KMS-11 (cell line): Measurements from ENCODE around the gene TTC27.
"Not testable (repeated sequence)": the region's sequence is repeated elsewhere in the genome, so short reads cannot be mapped to it uniquely, and the experiment has no call there.

ENCODE experiments used
- H2AFZ ChIP-seq: fragments of 200-600 bp; sonication (generic); 2 replicates; pipeline ENCODE4 v1.6.1; 2016; ENCODE audit warnings: antibody characterized with exemption, mixed run types, low read depth
- H3K27ac ChIP-seq: fragments of 200-600 bp; sonication (generic); 2 replicates; pipeline ENCODE4 v1.6.1; 2016; ENCODE audit warnings: mild to moderate bottlenecking, mixed run types
- H3K27me3 ChIP-seq: fragments of 200-600 bp; sonication (generic); 2 replicates; pipeline ENCODE4 v1.6.1; 2017; ENCODE audit warnings: mild to moderate bottlenecking, low read depth, mixed run types, moderate library complexity; ENCODE audit not compliant: insufficient read depth
- H3K36me3 ChIP-seq: fragments of 200-600 bp; sonication (generic); 2 replicates; pipeline ENCODE4 v1.6.1; 2017; ENCODE audit warnings: mild to moderate bottlenecking, mixed run types; ENCODE audit not compliant: insufficient read depth
- H3K4me1 ChIP-seq: fragments of 200-600 bp; sonication (generic); 2 replicates; pipeline ENCODE4 v1.6.1; 2016; ENCODE audit warnings: mild to moderate bottlenecking, low read depth, mixed run types; ENCODE audit not compliant: poor library complexity, severe bottlenecking
- H3K4me2 ChIP-seq: fragments of 200-600 bp; sonication (generic); 2 replicates; pipeline ENCODE4 v1.7.0; 2016; ENCODE audit warnings: mild to moderate bottlenecking, mixed run types
- H3K4me3 ChIP-seq: fragments of 200-600 bp; sonication (generic); IDR thresholded peaks from 2 replicates; pipeline ENCODE4 v1.6.1; 2017; ENCODE audit warnings: low read depth, low read length, mixed read lengths; ENCODE audit not compliant: insufficient read depth
- H3K79me2 ChIP-seq: fragments of 200-600 bp; sonication (generic); 2 replicates; pipeline ENCODE4 v1.6.1; 2016; ENCODE audit warnings: low read depth, mixed run types; ENCODE audit not compliant: insufficient read depth
- H3K9ac ChIP-seq: fragments of 200-600 bp; sonication (generic); 2 replicates; pipeline ENCODE4 v1.6.1; 2016; ENCODE audit warnings: mild to moderate bottlenecking, mixed run types
- H4K20me1 ChIP-seq: fragments of 200-600 bp; sonication (generic); 2 replicates; pipeline ENCODE4 v1.6.1; 2016; ENCODE audit warnings: mild to moderate bottlenecking, mixed run types; ENCODE audit not compliant: insufficient read depth
- TF ChIP-seq, protein P1 (sequence below): fragments of 200-600 bp; sonication (generic); conservative IDR thresholded peaks from 2 replicates; pipeline ENCODE4 v1.6.1; 2017; ENCODE audit warnings: low read depth, mild to moderate bottlenecking, antibody characterized with exemption, low read length, moderate library complexity, mixed read lengths

Gene TTC27

DNA sequence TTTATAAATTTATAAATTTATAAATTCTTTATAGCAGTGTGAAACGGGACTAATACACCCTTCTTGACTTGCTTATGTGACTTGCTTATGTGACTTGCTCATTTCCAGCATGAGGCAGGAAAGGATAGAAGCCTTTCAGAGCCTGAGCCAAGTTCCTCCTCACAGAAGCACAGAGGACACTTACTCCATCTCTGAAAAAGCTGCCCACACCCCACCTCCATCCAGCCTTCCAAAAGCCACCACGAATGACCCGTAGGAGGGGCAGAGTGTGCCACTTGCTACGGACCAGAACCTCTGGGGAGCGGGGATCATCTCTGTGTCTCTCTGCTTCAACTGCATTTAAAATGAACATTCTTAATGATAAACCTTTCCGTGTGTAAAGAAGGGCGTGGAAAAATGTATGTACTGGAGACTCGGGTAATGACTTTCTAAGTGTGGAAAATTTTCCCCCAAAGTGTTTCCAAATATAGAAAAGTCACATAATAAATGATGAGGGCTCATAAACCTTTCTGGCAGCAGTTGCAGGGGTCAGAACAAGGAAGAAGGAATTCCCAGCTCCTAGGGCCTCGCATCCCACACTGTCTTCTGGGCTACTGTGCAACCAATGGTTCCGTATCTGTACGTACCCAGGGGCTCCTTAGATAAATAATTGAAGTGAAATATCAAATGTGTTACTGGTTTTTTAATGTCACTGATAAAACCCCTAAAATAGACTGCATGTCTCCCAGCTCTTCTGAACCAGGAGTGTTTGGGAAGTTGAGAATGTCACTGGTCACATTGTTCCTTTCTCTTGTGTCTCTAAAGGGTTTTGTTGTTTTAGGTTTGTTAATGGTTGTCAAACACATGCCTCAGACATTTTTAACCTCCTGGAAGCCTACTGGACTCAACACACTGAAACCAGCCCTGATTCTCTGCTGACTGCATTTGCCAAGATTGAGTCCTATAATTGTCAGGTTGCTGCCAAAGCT is 214.4 kb downstream of the TTC27 start:
- TF ChIP-seq, protein P1, sequence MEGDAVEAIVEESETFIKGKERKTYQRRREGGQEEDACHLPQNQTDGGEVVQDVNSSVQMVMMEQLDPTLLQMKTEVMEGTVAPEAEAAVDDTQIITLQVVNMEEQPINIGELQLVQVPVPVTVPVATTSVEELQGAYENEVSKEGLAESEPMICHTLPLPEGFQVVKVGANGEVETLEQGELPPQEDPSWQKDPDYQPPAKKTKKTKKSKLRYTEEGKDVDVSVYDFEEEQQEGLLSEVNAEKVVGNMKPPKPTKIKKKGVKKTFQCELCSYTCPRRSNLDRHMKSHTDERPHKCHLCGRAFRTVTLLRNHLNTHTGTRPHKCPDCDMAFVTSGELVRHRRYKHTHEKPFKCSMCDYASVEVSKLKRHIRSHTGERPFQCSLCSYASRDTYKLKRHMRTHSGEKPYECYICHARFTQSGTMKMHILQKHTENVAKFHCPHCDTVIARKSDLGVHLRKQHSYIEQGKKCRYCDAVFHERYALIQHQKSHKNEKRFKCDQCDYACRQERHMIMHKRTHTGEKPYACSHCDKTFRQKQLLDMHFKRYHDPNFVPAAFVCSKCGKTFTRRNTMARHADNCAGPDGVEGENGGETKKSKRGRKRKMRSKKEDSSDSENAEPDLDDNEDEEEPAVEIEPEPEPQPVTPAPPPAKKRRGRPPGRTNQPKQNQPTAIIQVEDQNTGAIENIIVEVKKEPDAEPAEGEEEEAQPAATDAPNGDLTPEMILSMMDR = no peak
- H3K4me2 ChIP-seq = no peak overlapping the region
- no peaks in the 10 kb centered on the region for H3K36me3 ChIP-seq
- H3K4me1 ChIP-seq = no peaks in the 10 kb centered on the region
- no peak overlapping the region for H3K9ac ChIP-seq
- no peaks in the 10 kb centered on the region for H3K27me3 ChIP-seq
- H4K20me1 ChIP-seq = no peaks in the 10 kb centered on the region
- H2AFZ ChIP-seq = no peak overlapping the region
- H3K4me3 ChIP-seq = no peak overlapping the region
- no peaks in the 10 kb centered on the region for H3K79me2 ChIP-seq
- H3K27ac ChIP-seq = no peak overlapping the region

- TF ChIP-seq, protein P1 = no peak
- no peak overlapping the region for H3K27ac ChIP-seq
- no peak overlapping the region for H3K4me2 ChIP-seq
- no peaks in the 10 kb centered on the region for H3K27me3 ChIP-seq
- H2AFZ ChIP-seq = no peak overlapping the region
- no peaks in the 10 kb centered on the region for H3K4me1 ChIP-seq
- no peak overlapping the region for H3K9ac ChIP-seq
- no peaks in the 10 kb centered on the region for H4K20me1 ChIP-seq
- H3K36me3 ChIP-seq = no peaks in the 10 kb centered on the region
- H3K4me3 ChIP-seq = no peak overlapping the region
- H3K79me2 ChIP-seq = no peaks in the 10 kb centered on the region
Measured at GRCh38 chr2:32843699-32844098, 215.8 kb downstream of the TTC27 start.

- no peaks in the 10 kb centered on the region for H3K4me1 ChIP-seq
- H2AFZ ChIP-seq = no peak overlapping the region
- TF ChIP-seq, protein P1 = no peak
- no peak overlapping the region for H3K4me3 ChIP-seq
- H3K79me2 ChIP-seq = no peaks in the 10 kb centered on the region
- no peak overlapping the region for H3K9ac ChIP-seq
- H3K36me3 ChIP-seq = no peaks in the 10 kb centered on the region
- H3K27ac ChIP-seq = no peak overlapping the region
- no peaks in the 10 kb centered on the region for H4K20me1 ChIP-seq
- H3K27me3 ChIP-seq = no peaks in the 10 kb centered on the region
- no peak overlapping the region for H3K4me2 ChIP-seq
Measured at GRCh38 chr2:32844253-32844652, 216.4 kb downstream of the TTC27 start.

DNA sequence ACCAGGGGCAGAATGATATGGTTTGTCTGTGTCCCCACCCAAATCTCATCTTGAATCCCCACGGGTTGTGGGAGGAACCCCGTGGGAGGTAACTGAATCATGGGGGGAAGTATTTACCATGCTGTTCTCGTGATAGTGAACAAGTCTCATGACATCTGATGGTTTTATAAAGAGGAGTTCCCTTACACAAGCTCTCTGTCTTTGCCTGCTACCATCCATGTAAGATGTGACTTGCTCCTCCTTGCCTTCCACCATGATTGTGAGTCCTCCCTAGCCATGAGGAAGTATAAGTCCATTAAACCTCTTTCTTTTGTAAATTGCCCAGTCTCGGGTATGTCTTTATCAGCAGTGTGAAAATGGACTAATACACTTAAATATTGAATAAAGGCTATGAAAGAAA is 218.4 kb downstream of the TTC27 start:
- H3K27ac ChIP-seq, H3K36me3 ChIP-seq, H3K79me2 ChIP-seq, H2AFZ ChIP-seq, H4K20me1 ChIP-seq, H3K9ac ChIP-seq, H3K4me2 ChIP-seq, H3K27me3 ChIP-seq, H3K4me3 ChIP-seq, H3K4me1 ChIP-seq: not testable (repeated sequence)

GRCh38 chr2:32847734-32848133 is 219.9 kb downstream of the TTC27 start:
- H3K9ac ChIP-seq = no peak overlapping the region
- no peaks in the 10 kb centered on the region for H3K36me3 ChIP-seq
- H4K20me1 ChIP-seq = no peaks in the 10 kb centered on the region
- H3K4me2 ChIP-seq = no peak overlapping the region
- no peaks in the 10 kb centered on the region for H3K27me3 ChIP-seq
- H2AFZ ChIP-seq = no peak overlapping the region
- no peaks in the 10 kb centered on the region for H3K79me2 ChIP-seq
- H3K27ac ChIP-seq = no peak overlapping the region
- no peaks in the 10 kb centered on the region for H3K4me1 ChIP-seq
- no peak overlapping the region for H3K4me3 ChIP-seq
- TF ChIP-seq, protein P1 = no peak
